Activated CD4-positive, alpha-beta T cell treated with anti-CD3 and anti-CD28 coated beads, Interleukin-2, amount 10 ng/mL, durations not matched to agents 24 days and 14 days (primary cell): ENCODE measurements around the gene IPPK. TPM values are rescaled to one million over a fixed set of nuclear protein-coding genes. Genes with fewer than 3 reads are reported as not detected.

Source experiments
- DNase-seq: peaks from one replicate; pipeline ENCODE4 v3.0.0; 2022
- H3K27ac Mint-ChIP-seq: one replicate; pipeline ENCODE4 v1.8.0; 2022; ENCODE audit warnings: mild to moderate bottlenecking, mixed read lengths
- H3K27me3 Mint-ChIP-seq: one replicate; pipeline ENCODE4 v1.8.0; 2022; ENCODE audit warnings: mixed read lengths
- H3K36me3 Mint-ChIP-seq: one replicate; pipeline ENCODE4 v1.8.0; 2022; ENCODE audit warnings: low read depth, mild to moderate bottlenecking, mixed read lengths
- H3K4me1 Mint-ChIP-seq: one replicate; pipeline ENCODE4 v1.8.0; 2021; ENCODE audit warnings: mixed read lengths
- H3K4me3 Mint-ChIP-seq: one replicate; pipeline ENCODE4 v1.8.0; 2022; ENCODE audit warnings: mild to moderate bottlenecking, moderate library complexity, mixed read lengths
- H3K9me3 Mint-ChIP-seq: one replicate; pipeline ENCODE4 v1.8.0; 2021; ENCODE audit warnings: mixed read lengths
- intact Hi-C: fragments of 100-400 bp; cut with micrococcal nuclease; formaldehyde crosslinking; loops from one replicate; pipeline ENCODE4 v1.15.1; 2023
- total RNA-seq: library from RNA; stranded (reverse); gene quantifications from 2 replicates; pipeline ENCODE4 v1.2.3, GENCODE V29; 2022

IPPK gene
- total RNA-seq, 1 donor from 2014 or later = 13.5 TPM

GRCh38 chr9:92658176-92658575 lies 11.8 kb downstream of the IPPK start:
- Mint-ChIP-seq H3K36me3 (peaks cover 28% of the 10 kb centered on the region), H3K27ac (no peak overlapping the region), H3K4me3 (no peak overlapping the region), H3K9me3 (no peaks in the 10 kb centered on the region), H3K27me3 (no peaks in the 10 kb centered on the region), H3K4me1 (peaks cover 20% of the 10 kb centered on the region)
- no peak for DNase-seq
- intact Hi-C loops = no loop called here

- intact Hi-C loops = no loop called here
- H3K36me3 Mint-ChIP-seq = peaks cover 33% of the 10 kb centered on the region
- peak overlapping the region; percentile 60 for H3K27ac Mint-ChIP-seq
- no peaks in the 10 kb centered on the region for H3K27me3 Mint-ChIP-seq
- no peaks in the 10 kb centered on the region for H3K9me3 Mint-ChIP-seq
- no peak overlapping the region for H3K4me3 Mint-ChIP-seq
- DNase-seq = no peak
- peaks cover 19% of the 10 kb centered on the region for H3K4me1 Mint-ChIP-seq
Observed at GRCh38 chr9:92657296-92658094, 12.4 kb downstream of the IPPK start.

- no peak for DNase-seq
- Mint-ChIP-seq H3K4me3 (no peak overlapping the region), H3K27ac (no peak overlapping the region), H3K27me3 (no peaks in the 10 kb centered on the region), H3K36me3 (peaks cover 29% of the 10 kb centered on the region), H3K9me3 (no peaks in the 10 kb centered on the region), H3K4me1 (peaks cover 15% of the 10 kb centered on the region)
- intact Hi-C loops = no loop called here
Observed at GRCh38 chr9:92656537-92656925, 13.4 kb downstream of the IPPK start.

GRCh38 chr9:92655896-92656536 lies 13.9 kb downstream of the IPPK start:
- no peaks in the 10 kb centered on the region for H3K9me3 Mint-ChIP-seq
- no peak overlapping the region for H3K4me3 Mint-ChIP-seq
- peaks cover 13% of the 10 kb centered on the region for H3K4me1 Mint-ChIP-seq
- peaks cover 29% of the 10 kb centered on the region for H3K36me3 Mint-ChIP-seq
- DNase-seq = no peak
- no peaks in the 10 kb centered on the region for H3K27me3 Mint-ChIP-seq
- no peak overlapping the region for H3K27ac Mint-ChIP-seq
- intact Hi-C loops = no loop called here

- peaks cover 12% of the 10 kb centered on the region for H3K4me1 Mint-ChIP-seq
- no peaks in the 10 kb centered on the region for H3K27me3 Mint-ChIP-seq
- intact Hi-C loops = no loop called here
Observed at GRCh38 chr9:92655366-92655765, 14.6 kb downstream of the IPPK start.

GRCh38 chr9:92654481-92655301 lies 15.2 kb downstream of the IPPK start:
- Mint-ChIP-seq H3K4me1 (peaks cover 8% of the 10 kb centered on the region), H3K27me3 (no peaks in the 10 kb centered on the region), H3K4me3 (no peak overlapping the region), H3K36me3 (peaks cover 32% of the 10 kb centered on the region), H3K9me3 (no peaks in the 10 kb centered on the region), H3K27ac (no peak overlapping the region)
- intact Hi-C loops = no loop called here
- no peak for DNase-seq

More at GRCh38 chr9:92655366-92655765, 14.6 kb downstream of the IPPK start:
- no peaks in the 10 kb centered on the region for H3K9me3 Mint-ChIP-seq
- no peak for DNase-seq
- H3K27ac Mint-ChIP-seq = no peak overlapping the region
- H3K4me3 Mint-ChIP-seq = no peak overlapping the region
- peaks cover 32% of the 10 kb centered on the region for H3K36me3 Mint-ChIP-seq

- H3K36me3 Mint-ChIP-seq = peaks cover 47% of the 10 kb centered on the region
- no peak overlapping the region for H3K27ac Mint-ChIP-seq
Observed at GRCh38 chr9:92652461-92652860, 17.5 kb downstream of the IPPK start.

GRCh38 chr9:92650839-92651621 lies 18.9 kb downstream of the IPPK start:
- Mint-ChIP-seq H3K9me3 (no peaks in the 10 kb centered on the region), H3K27ac (no peak overlapping the region), H3K27me3 (no peaks in the 10 kb centered on the region), H3K4me3 (no peak overlapping the region), H3K36me3 (peaks cover 48% of the 10 kb centered on the region), H3K4me1 (peaks cover 13% of the 10 kb centered on the region)
- intact Hi-C loops = no loop called here
- no peak for DNase-seq

More at GRCh38 chr9:92652461-92652860, 17.5 kb downstream of the IPPK start:
- intact Hi-C loops = no loop called here
- peaks cover 5% of the 10 kb centered on the region for H3K4me1 Mint-ChIP-seq
- H3K27me3 Mint-ChIP-seq = no peaks in the 10 kb centered on the region
- no peak for DNase-seq
- no peaks in the 10 kb centered on the region for H3K9me3 Mint-ChIP-seq
- H3K4me3 Mint-ChIP-seq = no peak overlapping the region

GRCh38 chr9:92650296-92650695 lies 19.6 kb downstream of the IPPK start:
- intact Hi-C loops = no loop called here
- Mint-ChIP-seq H3K4me1 (peaks cover 12% of the 10 kb centered on the region), H3K36me3 (peaks cover 53% of the 10 kb centered on the region), H3K9me3 (no peaks in the 10 kb centered on the region), H3K27me3 (no peaks in the 10 kb centered on the region), H3K27ac (no peak overlapping the region), H3K4me3 (no peak overlapping the region)
- DNase-seq = no peak

GRCh38 chr9:92649007-92649406 lies 20.9 kb downstream of the IPPK start:
- no peak overlapping the region for H3K27ac Mint-ChIP-seq
- intact Hi-C loops = no loop called here
- H3K4me3 Mint-ChIP-seq = no peak overlapping the region
- no peaks in the 10 kb centered on the region for H3K9me3 Mint-ChIP-seq
- H3K4me1 Mint-ChIP-seq = peaks cover 12% of the 10 kb centered on the region
- DNase-seq = no peak
- H3K36me3 Mint-ChIP-seq = peaks cover 63% of the 10 kb centered on the region
- H3K27me3 Mint-ChIP-seq = no peaks in the 10 kb centered on the region

- Mint-ChIP-seq H3K27me3 (no peaks in the 10 kb centered on the region), H3K27ac (no peak overlapping the region), H3K4me3 (no peak overlapping the region), H3K4me1 (peaks cover 12% of the 10 kb centered on the region), H3K36me3 (peaks cover 65% of the 10 kb centered on the region), H3K9me3 (no peaks in the 10 kb centered on the region)
- no peak for DNase-seq
- intact Hi-C loops = no loop called here
Observed at GRCh38 chr9:92648474-92648971, 21.4 kb downstream of the IPPK start.

- peaks cover 66% of the 10 kb centered on the region for H3K36me3 Mint-ChIP-seq
- no peak for DNase-seq
- H3K9me3 Mint-ChIP-seq = no peaks in the 10 kb centered on the region
- intact Hi-C loops = no loop called here
- no peak overlapping the region for H3K27ac Mint-ChIP-seq
- H3K4me3 Mint-ChIP-seq = no peak overlapping the region
- H3K27me3 Mint-ChIP-seq = no peaks in the 10 kb centered on the region
- peaks cover 12% of the 10 kb centered on the region for H3K4me1 Mint-ChIP-seq
Observed at GRCh38 chr9:92647671-92648473, 22.1 kb downstream of the IPPK start.

- no peak overlapping the region for H3K4me3 Mint-ChIP-seq
- peaks cover 12% of the 10 kb centered on the region for H3K4me1 Mint-ChIP-seq
- H3K27me3 Mint-ChIP-seq = no peaks in the 10 kb centered on the region
- peaks cover 77% of the 10 kb centered on the region for H3K36me3 Mint-ChIP-seq
- H3K9me3 Mint-ChIP-seq = no peaks in the 10 kb centered on the region
- intact Hi-C loops = no loop called here
- no peak overlapping the region for H3K27ac Mint-ChIP-seq
- DNase-seq = no peak
Observed at GRCh38 chr9:92645041-92645440, 24.9 kb downstream of the IPPK start.
